GM18858 (cell line): ENCODE results near the gene ROBO4.

Source experiments
- ATAC-seq: cut with Tn5 transposase; IDR thresholded peaks from one replicate; pipeline ENCODE4 v1.9.1; 2021; ENCODE audit not compliant: unreplicated experiment

Gene ROBO4

DNA sequence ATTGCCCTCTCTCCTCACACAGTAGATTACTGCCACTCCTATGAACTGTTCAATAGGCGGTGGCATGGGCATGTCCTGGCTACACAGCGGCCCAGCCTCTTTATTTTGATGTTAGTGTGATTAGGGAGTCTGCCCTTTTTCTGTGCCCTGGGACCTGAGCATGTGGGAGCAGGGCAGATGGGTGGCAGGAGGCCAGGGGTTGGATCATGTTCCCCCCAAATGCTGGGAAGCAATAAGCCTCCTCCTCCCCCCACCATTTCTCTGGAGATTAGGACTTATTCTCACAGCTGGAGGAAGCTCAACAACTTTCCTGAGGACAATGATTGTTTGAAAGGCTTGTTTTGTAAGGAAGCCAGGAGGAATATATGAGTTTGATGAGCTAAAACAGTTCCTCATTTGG is 22.2 kb upstream of the ROBO4 start:
- ATAC-seq, result no peak

DNA sequence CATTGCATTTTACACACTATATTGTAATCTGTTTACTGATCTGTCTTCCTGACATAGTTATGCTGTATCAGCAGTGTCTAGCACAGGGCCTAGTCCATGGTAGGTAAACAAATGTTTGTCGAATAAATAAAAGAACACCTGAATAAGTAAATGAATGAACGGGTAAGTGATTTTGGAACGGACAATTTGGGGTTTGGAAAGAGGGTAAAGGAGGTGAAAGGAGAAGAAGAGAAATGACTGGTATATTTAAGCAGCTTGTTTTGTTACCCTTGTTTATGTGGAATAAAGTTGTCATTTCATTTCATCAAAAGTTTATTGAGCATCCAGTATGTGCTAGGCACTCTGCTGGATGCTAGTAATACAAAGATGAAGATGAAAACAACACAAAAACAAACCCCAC is 21.3 kb upstream of the ROBO4 start, which contains the start of gene HEPN1:
HEPN1 (plus strand) TSS at position 301 of the 400 bp plus-strand sequence.
- ATAC-seq, result no peak

DNA sequence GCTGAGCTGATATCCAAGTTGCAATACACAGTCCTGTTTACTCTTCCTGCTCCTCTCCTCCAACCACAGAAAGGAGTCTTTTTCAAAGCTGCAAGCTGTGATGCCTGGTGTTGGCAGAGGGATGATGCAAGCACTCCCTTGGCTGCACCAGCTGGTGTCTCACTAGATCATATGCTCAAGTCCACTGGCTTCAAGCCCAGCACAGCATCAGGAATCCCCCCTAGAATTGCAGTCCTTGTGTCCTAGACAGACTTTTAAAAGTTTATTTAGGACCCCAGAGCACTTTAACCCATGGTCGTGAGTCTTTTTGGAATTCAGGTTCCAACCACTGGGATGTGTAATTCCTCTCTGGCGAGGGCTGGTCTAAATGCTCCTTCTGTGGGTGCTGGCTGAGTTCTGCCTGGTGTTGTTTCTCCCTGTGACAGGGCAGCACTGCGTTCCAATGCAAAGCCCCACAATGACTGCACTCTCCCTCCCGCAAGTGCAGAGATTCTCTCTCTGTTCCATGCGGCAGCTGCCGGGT is 19.5 kb upstream of the ROBO4 start:
- no peak for ATAC-seq

DNA sequence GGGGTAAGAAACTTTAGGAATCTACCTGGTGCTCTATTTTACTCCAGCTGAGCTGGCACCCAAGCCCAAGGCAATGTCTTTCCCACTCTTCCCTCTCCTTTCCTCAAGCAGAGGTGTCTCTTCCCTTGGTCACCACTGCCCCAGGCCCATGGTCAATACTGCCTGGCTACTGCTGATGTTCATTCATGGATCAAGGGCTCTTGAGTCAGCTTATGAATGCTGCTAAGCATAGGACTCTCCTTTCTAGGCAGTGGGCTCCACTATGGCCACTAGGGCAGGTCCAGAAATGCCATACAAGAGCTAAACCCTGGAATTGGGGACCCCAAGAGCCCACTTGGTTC is 18.7 kb upstream of the ROBO4 start:
- ATAC-seq, result no peak

DNA sequence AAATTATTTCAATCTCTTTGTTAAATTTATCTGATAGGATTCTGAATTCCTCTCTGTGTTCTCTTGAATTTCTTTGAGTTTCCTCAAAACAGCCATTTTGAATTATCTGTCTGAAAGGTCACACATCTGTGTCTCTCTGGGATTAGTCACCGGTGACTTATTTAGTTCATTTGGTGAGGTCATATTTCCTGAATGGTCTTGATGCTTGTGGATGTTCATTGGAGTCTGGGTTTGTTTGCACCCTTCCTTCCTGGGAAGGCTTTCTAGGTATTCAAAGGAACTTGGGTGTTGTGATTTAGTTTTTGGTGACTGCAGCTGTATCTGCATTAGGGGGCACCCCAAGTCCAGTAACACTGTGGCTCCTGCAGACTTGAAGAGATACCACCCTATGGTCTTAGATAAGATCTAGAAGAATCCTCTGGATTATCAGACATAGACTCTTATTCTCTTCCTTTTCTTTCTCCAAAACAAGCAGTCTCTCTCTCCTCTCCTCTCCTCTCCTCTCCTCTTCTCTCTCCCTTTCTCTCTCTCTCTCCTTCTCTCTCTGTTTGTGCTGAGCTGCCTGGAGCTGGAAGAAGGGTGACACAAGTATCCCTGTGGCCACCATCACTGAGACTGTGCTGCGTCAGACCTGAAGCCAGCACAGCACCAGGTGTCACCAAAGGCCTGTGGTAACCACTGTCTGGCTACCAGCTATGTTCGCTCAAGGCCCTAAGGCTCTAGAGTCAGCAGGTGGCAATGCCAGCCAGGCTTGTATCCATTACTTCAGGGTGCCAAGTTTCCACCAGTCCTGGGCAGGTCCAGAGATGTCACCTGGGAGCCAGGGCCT is 18.1 kb upstream of the ROBO4 start:
- ATAC-seq, result no peak

DNA sequence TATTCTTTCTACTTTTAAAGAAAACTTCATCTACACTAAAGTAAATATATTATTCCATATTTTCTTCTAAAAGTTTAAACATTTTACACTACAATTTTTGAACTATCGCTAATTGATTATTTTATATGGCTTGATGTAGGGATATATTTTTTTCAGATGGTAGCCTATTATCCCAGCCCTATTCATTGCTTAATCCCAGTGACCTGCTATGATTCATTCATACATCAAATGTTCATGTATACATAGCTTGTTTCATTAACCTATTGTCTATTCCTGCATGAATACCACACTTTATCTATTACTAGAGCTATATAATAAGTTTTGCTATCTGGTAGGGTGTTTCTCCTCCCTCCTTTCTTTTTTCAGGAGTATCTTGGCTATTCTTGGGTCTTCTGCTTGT is 5.0 kb upstream of the ROBO4 start:
- no peak for ATAC-seq

DNA sequence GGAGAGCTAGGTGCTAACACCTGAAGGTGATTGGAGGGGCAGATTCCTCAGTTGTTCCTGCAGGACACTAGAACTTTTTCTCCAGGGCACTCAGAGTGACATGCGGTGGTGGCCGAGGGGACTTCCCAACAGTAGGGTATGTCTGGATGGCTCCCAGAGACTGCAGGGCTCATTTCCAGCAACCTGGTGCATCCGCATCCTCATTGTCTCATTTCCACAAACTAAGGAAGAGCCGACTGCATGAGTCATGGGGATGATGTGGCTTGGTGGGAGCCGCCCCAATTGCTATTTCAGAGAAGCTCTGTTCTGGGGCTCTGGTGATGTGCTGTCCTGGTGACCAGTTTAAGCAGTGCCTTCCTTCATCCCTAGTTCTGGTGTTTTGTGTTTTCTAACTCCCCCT is 2.8 kb upstream of the ROBO4 start:
- no peak for ATAC-seq

DNA sequence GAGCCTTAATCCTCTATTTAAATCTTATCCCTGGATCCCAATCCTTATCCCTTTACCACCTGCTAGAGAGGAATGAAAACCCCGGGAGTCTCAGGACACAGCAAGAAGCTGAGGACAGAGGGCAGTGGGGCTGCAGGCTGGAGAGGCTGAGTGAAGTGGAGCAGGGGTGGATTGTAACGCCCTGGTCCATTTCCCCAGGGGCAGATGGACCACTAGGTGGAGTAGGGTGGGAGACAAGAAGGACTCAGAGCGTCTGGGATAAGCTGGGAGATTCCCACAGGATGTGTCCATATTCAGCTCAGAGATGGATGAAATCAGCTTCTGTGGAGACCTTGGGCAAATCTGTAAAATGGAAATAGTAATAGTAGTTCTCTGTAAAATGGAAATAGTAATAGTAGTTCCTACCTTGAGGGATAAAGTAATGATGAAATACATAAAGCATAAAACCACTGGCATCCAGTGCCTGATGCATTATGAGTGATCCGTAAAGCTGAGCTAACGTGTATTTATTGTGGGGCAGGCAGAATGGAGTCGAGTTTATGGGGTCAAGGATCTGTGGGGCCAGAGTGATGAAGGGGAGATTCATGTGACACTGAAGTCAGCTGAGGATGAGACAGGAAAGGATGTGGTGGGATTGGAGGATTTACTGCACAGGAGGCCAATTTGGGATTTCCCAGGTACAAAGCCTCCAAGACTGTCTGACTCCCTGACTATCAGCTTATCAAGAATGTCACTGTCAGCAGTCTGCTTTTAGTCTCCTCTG is 1.9 kb upstream of the ROBO4 start:
- ATAC-seq, result no peak

DNA sequence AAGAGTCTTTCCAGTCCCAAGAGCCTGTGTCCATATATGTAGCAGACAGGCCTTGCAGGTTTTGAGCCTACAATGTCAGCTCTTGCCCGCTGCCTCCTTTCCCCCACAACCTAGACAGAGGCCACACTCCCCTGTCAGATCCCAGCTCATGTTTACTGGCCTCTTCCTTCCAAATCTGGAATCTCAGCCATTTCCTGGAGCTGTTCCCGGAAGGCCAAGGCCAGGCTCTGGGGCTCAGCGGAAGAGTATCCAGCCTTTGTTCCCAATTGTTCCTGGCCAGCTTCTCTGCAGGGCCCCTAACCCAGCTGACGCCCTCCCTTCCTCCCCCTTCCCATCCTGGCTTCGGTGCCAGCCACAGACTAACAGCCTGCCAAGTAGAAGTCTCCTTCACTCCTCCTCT is 1.0 kb upstream of the ROBO4 start:
- no peak for ATAC-seq

DNA sequence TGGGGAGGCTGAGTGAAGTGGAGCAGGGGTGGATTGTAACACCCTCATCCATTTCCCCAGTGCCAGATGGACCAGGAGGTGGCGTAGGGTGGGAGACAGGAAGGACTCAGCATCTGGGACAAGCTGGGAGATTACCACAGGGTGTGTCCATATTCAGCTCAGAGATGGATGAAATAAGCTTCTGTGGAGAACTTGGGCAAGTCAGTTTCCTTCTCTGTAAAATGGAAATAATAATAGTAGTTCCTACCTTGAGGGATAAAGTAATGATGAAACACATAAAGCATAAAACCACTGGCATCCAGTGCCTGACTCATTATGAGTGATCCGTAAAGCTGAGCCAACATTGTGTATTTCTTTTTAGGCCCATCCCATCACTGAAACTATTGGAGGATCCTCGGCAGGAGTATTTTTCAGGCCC is 607 bp upstream of the ROBO4 start:
- ATAC-seq, result no peak

DNA sequence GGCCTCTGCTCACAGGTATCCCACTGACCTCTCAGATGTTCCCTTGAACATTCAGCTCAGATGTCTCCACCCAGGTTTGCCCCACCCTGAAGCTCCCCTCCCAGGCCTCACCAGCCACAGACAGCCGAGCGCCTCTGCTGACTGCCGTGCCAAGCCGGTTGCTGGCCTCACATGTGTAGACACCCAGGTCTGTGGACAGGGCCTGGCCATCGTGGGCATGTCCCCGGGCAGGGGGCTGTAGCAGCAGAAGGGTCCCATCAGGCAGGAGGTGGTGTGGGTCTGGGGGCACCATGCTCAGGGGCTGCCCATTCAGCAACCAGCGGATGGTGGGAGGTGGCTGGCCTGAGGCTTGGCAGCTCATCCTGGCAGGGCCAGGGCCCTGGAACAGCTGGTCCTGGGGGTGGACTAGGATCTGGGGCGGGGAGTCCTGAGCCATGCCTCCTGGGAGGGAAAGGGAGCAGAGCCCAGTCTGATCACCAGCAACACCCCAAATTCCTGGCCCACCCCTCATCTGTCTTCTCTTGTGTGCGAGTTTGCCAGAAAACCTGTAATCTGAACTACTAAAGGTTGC is 759 bp downstream of the ROBO4 start:
- ATAC-seq, result no peak

DNA sequence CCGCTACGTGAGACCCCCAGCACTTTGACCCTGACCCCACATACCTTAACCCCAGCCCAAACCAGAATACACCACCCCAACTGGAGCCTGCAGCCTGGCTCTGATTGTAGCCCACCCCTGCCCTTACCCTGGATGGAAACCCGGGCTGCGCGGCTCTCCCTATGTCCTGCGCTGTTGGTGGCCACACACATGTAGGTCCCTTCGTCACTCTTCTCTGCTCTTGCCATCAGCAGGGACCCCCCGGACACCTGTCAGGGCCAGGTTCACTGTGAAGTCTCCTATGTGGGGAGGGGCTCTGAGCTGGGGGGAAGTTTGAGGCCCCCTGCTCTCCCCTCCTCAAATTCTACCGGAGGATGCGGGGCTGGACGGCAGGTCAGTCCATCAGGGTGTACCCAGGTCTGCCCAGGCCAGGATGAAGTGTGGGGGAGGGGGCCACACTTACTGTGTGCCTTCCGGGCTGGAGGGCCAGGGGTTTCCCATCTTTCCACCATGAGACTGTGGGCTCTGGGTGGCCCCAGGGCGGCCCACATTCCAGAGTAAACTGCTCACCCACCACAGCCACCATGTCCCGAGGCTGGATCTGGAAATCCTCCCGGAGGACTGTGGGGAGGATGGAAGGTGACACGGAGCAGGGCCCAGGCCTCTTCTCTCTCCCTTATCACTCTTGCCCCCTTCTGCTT is 1.5 kb downstream of the ROBO4 start:
- no peak for ATAC-seq

DNA sequence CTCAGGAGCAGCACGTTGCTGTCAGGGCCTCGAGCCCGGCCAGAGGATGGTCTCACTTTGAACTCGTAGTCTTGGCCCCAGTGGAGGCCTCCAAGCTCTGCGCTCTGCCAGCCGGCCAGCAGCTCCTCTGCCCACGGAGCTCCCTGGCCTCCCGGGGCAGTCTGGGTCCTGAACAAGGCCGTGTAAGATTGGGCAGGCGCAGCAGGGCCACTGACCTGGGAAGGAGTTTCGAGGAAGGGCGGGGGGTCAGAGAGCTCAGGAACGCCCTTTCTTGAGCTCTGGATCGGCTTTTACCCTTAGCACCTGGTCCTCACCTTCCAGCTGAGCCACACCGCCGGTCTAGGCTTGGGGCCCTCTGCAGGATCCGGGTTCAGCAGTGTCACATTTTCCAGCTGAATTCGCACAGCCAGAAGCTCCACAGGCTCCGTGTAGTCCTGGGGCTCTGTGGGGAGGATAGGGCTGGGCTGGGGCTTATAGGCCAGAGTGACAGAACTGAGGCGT is 2.1 kb downstream of the ROBO4 start:
- ATAC-seq, result no peak

DNA sequence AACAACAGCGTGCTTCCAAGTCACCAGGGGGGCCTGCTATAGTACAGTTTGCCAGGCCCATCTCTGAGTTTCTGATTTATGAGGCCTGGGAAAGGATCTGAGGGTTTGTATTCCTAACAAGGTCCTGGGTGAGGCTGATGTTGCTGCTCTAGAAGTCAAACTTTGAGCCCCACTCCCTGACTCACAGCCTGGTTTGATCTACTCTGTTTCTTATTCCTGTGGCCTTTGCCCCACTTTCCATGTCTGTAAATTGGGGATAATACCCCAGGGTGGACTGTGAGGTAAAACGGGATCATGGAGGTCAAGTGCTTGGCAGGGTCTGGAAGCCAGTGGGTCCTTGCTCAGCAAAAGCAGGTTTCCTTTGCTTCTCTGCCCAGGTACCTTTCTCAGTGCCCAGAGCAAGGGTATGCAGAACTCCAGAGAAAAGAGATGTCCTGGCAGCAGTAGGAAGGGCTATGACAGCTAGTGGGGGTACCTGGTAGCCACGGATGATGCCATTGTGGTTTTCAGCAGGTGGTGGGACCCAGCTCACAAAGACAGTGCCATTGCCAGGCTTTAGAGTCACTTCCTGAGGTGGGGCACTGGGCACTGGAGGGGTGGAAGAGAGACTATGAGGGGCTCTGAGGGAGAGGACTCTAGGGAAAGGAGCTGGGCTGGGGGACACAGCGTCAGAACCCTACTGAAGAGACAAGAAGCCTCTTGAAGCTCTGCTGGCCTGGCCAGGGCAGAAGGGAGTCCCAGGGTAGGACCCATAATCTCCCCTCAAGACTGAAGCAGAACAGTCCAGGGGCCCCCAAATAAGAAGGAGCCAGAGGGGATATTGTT is 2.8 kb downstream of the ROBO4 start:
- ATAC-seq, result no peak

DNA sequence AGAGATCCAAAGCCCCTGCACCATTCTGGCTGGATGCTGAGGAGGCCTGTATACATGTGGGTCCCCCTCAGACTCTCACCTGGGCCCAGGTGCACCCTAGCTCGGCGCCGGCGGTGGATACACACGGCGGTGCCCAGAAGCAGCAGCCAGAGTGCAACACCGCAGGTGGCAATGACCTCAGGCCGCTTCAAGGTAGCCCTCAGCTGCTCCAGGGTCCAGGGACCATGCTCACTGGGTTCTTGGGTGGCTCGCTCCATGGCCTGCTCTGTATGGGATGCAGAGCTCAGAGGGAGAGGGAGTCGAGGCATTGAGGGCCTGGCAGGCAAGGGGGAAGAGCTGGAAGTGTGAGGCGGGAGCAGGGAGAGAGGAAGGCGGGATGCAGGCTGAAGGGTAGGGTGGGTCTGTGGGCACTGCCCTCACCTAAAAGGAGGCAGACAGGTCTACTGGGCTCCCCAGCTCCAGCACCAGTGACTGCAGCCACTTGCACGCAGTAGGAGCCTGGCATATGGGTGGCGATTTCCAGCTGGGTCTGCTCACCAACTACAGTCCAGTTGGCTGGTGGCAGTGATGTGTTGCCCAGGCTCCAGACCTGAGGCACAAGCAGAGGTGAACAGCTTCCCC is 3.8 kb downstream of the ROBO4 start:
- no peak for ATAC-seq

DNA sequence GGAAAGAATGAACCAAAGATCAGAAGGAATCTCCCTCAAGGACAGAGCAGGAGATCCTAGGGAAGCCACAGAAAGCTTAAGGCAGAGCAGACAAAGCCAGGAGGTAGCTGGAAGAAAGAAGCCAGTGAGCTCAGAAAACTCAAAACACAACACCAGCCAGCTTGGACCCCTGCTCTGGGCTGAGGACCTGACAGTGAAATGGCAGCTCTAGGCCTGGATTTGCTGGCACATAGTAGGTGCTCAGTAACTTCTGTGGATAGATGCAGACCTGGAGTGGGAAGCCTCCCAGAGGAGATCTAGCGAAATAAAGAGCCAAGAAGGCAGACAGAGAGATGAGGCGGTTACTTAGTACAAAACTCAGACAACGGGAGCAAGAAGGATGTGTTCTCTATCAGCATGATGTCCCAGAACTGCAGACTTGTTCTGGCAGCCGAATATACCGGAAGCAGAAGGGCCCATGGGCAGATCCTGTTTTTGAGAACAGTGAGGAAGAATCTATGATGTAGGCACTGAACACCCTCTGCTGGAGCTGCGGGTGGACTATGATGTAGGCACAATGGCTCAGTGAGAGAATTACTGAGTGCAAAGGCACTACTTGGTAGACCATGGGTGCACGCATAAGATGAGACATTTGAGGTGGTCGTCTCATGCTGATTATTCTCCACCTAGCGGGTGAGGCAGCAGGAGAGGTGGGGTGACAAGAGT is 4.8 kb downstream of the ROBO4 start:
- no peak for ATAC-seq

DNA sequence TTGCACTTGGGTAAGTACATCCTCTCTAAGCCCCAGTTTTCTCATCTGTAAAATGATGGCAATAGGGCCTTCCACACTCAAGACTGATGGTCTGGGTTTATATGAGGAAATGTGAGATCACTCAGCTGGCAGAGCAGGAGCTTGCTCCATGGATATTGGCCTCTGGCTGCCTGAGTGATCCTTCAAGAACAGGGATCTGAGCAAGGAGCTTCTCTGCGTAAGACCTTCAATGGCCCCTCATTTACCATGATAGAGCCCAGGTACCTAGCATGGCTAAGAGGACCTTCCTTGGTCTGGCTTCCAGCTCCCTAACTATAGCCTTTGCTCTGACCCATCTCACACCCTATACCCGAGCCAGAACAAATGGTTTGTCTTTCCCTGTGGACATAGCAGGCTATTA is 5.5 kb downstream of the ROBO4 start:
- ATAC-seq, result no peak

DNA sequence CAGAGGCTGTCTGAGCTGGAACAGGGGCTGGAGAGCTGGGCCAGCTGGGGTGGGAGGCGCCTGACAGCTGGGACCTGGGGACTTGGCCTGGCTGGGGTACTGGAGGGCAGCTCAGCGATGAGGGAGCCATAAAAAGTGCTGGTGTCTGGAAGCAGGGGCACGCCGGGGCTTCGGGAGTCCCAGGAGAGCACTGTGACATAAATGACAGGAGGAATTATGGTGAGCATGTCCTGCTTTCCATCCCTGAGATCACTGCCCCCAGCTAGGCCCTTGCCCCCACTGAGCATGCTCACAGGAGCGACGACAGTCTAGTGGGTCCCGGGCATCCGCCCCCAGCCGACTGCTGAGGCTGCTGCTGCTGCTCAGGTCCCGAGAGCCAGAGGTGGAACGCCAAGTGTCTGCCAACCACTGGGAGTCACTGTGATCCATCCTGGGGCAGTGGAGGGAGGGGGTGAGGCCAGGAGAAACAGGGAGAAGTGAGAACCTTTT is 6.2 kb downstream of the ROBO4 start:
- ATAC-seq, result no peak
